Endometrial microvascular endothelial cells (primary cell): Measurements from ENCODE around the gene MCTP1. TPM values are rescaled to one million over a fixed set of nuclear protein-coding genes. Genes with fewer than 3 reads are reported as not detected.

Source experiments
- in situ Hi-C: cut with HindIII; loops from 2 replicates; pipeline ENCODE4 v1.10.0; 2017; ENCODE audit warnings: low sequenced_read_pairs, low pct_unique_long_range_greater_than_20kb; ENCODE audit errors: inconsistent ontology term
- total RNA-seq: library from RNA; depleted of rRNA; stranded (reverse); fragments of >200 nt; gene quantifications from one replicate; pipeline ENCODE4 v1.2.3, GENCODE V29; 2015; ENCODE audit errors: inconsistent ontology term

The MCTP1 gene
- total RNA-seq, 1 donor from 2014 or later = 53.8 TPM

DNA sequence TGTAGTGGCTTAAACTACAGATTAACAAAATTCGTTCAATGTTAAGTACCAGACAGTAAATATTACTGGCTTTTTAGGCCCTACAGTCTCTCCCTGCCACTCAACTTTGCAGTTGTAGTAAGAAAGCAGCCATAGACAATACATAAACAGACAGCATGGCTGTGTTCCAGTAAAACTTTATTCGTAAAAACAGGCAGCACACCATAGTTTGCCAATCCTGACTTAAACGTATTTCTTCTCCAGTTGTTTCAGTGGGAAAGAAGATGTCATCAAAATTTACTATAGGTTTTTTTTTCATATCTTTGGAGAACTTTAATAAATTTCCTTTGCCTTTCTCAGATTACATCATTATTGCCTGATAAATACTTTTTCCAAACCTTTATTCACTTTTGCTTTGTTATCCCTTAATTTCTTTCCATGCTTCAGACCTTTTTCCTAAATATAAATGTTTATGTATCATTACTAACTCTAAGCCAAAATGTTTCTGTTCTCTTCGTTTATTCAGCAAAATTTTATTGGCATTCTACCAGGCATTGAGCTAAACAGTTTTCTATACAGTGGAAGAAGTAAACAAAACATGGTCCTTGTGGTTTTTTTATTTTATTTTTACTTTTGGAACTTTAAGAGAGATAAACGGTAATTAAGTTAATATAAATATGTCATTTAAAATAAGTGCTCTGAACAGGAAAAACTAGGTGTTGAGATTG lies 601.9 kb downstream of the MCTP1 start:
- in situ Hi-C loops = no loop called here

DNA sequence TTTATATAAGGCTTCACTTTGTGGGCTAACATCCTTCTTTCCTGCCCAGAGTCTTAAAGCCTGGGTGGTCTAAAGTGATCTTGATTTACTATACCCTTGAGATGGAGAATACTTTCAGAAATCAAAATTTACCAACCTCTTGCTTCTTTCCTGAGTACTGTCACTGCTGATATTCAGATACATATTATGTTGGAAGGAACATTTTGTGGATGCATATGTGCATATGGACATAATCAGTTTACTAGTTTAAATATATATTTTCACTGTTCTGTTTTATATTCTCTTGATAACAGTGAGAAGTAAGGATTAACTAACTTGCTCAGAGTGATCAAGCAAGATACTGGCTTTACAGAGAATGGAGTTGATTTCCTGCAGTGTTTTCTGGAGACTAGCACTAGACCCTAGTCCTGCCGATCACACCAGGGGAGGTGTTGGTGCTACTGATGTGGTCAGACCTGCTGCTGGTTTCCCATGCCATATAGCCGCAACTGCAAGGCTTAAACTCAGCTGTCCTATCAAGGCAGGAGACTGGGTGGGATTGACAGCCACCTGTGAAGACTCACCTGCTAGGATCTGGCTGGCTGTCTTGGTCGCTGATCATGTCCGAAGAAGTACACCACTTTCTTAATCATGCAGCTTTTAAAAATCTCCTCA lies 608.8 kb downstream of the MCTP1 start:
- in situ Hi-C loops = no loop called here

- in situ Hi-C loops = no loop called here
These were observed 610.2 kb downstream of the MCTP1 start for GRCh38 chr5:94674490-94675382.

DNA sequence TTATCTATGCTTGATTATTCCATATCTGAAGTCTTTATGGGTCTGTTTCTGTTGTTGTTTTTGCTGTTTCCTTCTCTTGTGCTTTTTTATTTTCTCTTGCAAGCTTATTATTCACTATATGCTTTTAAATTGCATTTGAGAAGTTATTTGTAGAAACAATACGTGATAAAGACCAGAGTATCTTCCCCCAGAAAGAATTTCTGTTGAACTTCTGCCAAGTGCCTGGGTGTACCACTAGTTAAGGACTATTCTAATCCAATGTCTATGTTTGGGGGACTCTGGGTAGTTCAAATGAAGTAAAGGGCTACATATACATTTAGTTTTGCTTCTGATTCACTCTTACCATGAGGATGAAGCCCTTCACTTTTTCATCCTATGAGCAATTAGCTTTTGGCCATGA lies 612.1 kb downstream of the MCTP1 start:
- in situ Hi-C loops = no loop called here

DNA sequence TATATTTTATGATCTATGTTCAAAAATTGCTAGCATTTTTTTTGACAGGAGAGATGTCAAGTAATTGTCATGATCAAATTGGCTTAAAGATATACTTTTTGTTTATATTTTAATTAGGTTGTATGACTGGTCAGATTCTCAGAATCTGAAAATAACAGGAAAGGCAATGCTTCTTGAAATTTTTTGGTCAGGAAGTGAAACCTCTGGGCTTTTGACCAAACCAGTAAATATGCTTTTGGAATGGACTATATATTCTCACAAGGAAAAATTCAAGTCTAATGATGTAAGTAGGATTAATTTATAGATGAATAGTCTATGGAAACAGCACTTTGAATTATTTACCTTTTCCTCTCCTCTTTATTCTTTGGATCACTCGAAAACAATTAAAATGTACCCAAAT lies 614.2 kb downstream of the MCTP1 start:
- in situ Hi-C loops = no loop called here

- in situ Hi-C loops = no loop called here
These were observed 617.0 kb downstream of the MCTP1 start for GRCh38 chr5:94667937-94668336.

DNA sequence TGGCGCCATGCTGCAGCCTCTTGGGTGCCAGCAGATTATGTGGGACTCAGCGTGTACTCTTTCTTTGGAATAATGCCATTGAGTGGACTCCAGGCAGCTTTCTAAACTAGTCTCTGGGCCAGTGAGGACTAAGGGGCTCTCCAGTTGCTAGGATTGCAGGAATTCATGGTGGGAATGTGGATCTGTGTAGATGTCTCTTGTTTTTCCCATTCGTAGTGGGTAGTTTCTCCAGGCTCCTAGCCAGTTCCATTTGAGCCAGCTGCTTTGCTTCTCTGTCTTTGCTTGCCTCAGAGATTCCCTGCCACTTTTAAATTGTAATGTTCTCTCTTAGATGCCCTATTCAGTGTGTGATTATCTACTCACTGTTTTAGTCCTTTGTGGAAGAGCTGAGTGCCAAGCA lies 623.8 kb downstream of the MCTP1 start:
- in situ Hi-C loops = no loop called here

GRCh38 chr5:94660506-94660905 lies 624.4 kb downstream of the MCTP1 start:
- in situ Hi-C loops = no loop called here

GRCh38 chr5:94658272-94658671 lies 626.6 kb downstream of the MCTP1 start:
- in situ Hi-C loops = no loop called here

Other genes with a start within 250 kb of the MCTP1 start
- not detected for gene FAM81B, start 106.3 kb upstream of the MCTP1 start, total RNA-seq